ENCODE measurements around the gene XPR1. TPM values are rescaled to one million over a fixed set of nuclear protein-coding genes. Genes with fewer than 3 reads are reported as not detected.

Gene XPR1
- total RNA-seq, 4 donors from 2014 or later, result 7.8 to 119 (median 75.3) TPM

DNA sequence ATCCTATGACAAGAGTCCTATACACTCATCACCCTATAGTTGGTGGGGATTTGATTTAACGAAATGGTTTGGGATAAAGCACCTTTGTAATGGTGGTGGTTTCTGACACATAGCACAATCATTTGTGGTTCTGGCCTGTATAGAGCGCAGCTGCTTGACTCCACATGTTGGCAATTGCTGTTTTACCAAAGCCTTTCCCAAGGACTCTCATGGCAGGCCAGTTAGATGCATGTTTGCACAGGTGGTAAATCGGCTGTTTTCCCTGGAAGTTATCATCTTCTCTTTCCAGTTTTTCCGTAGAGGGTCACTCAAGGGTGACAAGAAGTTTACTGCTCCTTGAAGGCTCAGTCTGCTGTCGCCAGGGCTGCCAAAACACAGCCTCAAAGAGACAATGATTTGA lies 17.1 kb upstream of the XPR1 start:
- no peak for DNase-seq
- Histone ChIP-seq H3K27me3 (no peaks in the 10 kb centered on the region), H3K4me1 (no peaks in the 10 kb centered on the region), H3K9me3 (no peaks in the 10 kb centered on the region), H3K4me3 (no peak overlapping the region), H3K27ac (no peak overlapping the region), H3K36me3 (no peaks in the 10 kb centered on the region)
- whole genome bisulfite sequencing, 2 donors (ENCODE audit: low coverage in 1 of 2), result 58% methylated on average over 5 of the region's 5 CpGs; no CpG with 5 or more reads in 1 of the 2 donors
- in situ Hi-C loops (cut with MboI; ENCODE audit: low pct_ligation_motif_present in 1 of 4, low pct_unique_long_range_greater_than_20kb in 1 of 4, low sequenced_read_pairs in 3 of 4), result no loop called here
- no peak for TF ChIP-seq POLR2A (IDR thresholded peaks at IDR 0.05)
- TF ChIP-seq, protein P1, sequence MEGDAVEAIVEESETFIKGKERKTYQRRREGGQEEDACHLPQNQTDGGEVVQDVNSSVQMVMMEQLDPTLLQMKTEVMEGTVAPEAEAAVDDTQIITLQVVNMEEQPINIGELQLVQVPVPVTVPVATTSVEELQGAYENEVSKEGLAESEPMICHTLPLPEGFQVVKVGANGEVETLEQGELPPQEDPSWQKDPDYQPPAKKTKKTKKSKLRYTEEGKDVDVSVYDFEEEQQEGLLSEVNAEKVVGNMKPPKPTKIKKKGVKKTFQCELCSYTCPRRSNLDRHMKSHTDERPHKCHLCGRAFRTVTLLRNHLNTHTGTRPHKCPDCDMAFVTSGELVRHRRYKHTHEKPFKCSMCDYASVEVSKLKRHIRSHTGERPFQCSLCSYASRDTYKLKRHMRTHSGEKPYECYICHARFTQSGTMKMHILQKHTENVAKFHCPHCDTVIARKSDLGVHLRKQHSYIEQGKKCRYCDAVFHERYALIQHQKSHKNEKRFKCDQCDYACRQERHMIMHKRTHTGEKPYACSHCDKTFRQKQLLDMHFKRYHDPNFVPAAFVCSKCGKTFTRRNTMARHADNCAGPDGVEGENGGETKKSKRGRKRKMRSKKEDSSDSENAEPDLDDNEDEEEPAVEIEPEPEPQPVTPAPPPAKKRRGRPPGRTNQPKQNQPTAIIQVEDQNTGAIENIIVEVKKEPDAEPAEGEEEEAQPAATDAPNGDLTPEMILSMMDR (IDR thresholded peaks at IDR 0.05), result no peak
- no peak for TF ChIP-seq POLR2AphosphoS5 (IDR thresholded peaks at IDR 0.05)
- TF ChIP-seq EP300 (IDR thresholded peaks at IDR 0.05; ENCODE audit: low read depth), result no peak
- intact Hi-C loops (cut with DNase I; ENCODE audit: low total_unique reads), result no loop called here

DNA sequence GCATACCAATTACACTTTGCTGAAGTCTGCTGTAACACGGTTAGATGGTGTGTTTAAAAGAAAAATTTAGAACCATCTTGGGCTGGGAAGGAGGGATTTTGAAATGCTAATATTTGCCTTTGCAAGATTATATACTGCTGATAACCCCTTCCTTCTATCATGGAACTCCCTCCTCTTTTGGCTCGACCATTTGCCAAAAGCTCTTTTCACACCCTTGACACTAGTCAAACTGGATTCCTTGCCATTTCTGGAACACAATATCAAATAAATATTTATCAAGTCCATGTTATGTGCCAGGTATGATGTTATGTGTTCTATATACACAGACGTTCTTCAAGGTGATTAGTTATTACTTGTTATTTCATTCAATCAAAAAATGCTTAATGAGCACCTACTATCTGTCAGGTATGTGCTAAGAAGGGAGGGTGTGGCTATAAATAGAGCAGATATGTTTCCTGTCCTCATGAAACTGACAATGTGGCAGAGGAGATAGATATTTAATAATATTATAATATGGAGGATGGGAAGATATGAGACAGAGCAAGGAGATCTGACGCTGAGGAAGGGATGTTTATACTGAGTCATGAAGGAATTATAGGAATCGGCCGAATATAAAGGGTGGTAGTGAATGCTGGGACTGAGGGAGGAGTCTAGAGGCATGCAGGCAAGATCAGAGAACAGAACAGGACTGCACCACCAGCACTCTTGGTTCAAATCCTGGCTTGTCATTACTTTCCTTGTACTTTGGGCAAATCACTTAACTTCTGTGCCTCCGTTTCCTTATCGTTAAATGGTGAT lies 16.1 kb upstream of the XPR1 start:
- 61 to 68% methylated on average over 6 to 8 of the region's 8 CpGs for WGBS, 2 donors (ENCODE audit: low coverage in 1 of 2)
- no peaks in the 10 kb centered on the region for H3K9me3 ChIP-seq
- no peak overlapping the region for H3K4me3 ChIP-seq
- no peak for DNase-seq
- in situ Hi-C loops (cut with MboI; ENCODE audit: low pct_ligation_motif_present in 1 of 4, low pct_unique_long_range_greater_than_20kb in 1 of 4, low sequenced_read_pairs in 3 of 4), result no loop called here
- no peaks in the 10 kb centered on the region for H3K4me1 ChIP-seq
- H3K36me3 ChIP-seq, result no peaks in the 10 kb centered on the region
- no peak overlapping the region for H3K27ac ChIP-seq
- intact Hi-C loops (cut with DNase I; ENCODE audit: low total_unique reads), result no loop called here
- TF ChIP-seq, protein P1 (IDR thresholded peaks at IDR 0.05), result no peak
- TF ChIP-seq POLR2AphosphoS5 (IDR thresholded peaks at IDR 0.05) (no peak), POLR2A (IDR thresholded peaks at IDR 0.05) (no peak), EP300 (IDR thresholded peaks at IDR 0.05; ENCODE audit: low read depth) (no peak)
- no peaks in the 10 kb centered on the region for H3K27me3 ChIP-seq

DNA sequence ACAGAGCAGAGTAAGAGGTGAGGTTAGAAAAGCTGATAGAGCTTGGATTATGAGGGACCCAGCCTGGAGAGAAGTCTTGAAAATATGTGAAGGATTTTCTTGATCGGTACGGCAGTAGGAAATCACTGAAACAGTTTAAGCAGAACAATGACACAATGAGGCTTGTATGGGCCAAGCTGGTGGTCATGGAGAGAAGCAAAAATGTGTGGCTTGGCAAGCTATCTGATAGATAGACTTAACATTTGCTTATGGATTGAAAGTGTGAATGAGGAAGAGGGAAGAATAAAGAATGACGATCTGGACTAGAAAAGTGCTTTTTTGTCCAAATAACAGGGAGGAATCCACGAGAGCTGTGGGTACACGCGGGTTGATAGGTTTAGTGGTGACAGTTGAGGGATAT lies 15.4 kb upstream of the XPR1 start:
- 67 to 80% methylated on average over 6 of the region's 6 CpGs for WGBS, 2 donors (ENCODE audit: low coverage in 1 of 2)
- Histone ChIP-seq H3K4me1 (no peaks in the 10 kb centered on the region), H3K27ac (no peak overlapping the region)

DNA sequence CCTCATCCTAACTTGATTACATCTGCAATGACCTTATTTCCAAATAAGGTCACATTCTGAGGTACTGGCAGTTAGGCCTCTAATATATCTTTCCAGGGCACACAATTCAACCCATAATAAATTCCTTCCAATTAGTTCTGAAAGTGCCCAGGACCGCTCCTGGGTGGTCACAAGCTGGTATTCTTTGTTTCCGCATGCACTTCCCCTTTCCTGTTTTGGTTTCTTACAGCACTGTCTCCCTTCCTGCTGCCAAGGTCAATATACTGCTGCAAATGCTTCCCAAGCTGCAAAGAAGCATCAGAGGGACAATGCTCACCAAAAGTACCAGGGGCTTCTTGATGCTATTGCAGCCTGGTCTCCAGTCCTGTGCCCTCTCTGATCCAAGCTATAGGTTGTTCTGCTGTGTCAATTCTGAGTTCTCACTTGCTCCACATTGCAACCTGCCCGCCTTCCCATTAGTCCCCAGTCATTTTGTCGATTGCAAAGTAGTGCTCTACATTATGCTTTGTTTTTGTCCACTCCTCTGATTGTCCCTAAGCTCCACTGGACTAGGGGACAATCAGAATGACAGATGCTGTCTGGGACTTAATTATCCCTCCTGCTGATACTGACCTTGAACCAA lies 13.9 kb upstream of the XPR1 start:
- Histone ChIP-seq H3K27ac (no peak overlapping the region), H3K9me3 (no peaks in the 10 kb centered on the region), H3K4me1 (no peaks in the 10 kb centered on the region), H3K36me3 (no peaks in the 10 kb centered on the region), H3K27me3 (no peaks in the 10 kb centered on the region), H3K4me3 (no peak overlapping the region)
- in situ Hi-C loops (cut with MboI; ENCODE audit: low pct_ligation_motif_present in 1 of 4, low pct_unique_long_range_greater_than_20kb in 1 of 4, low sequenced_read_pairs in 3 of 4) (no loop called here), intact Hi-C loops (cut with DNase I; ENCODE audit: low total_unique reads) (no loop called here)
- 89 to 100% methylated on average over 1 to 4 of the region's 4 CpGs for WGBS, 2 donors (ENCODE audit: low coverage in 1 of 2)
- no peak for TF ChIP-seq EP300 (IDR thresholded peaks at IDR 0.05; ENCODE audit: low read depth)
- TF ChIP-seq, protein P1 (IDR thresholded peaks at IDR 0.05), result no peak
- TF ChIP-seq POLR2A (IDR thresholded peaks at IDR 0.05), result no peak
- no peak for TF ChIP-seq POLR2AphosphoS5 (IDR thresholded peaks at IDR 0.05)
- no peak for DNase-seq

More for the DNA sequence above, 15.4 kb upstream of the XPR1 start:
- in situ Hi-C loops (cut with MboI; ENCODE audit: low pct_ligation_motif_present in 1 of 4, low pct_unique_long_range_greater_than_20kb in 1 of 4, low sequenced_read_pairs in 3 of 4), result no loop called here
- H3K36me3 ChIP-seq, result no peaks in the 10 kb centered on the region
- no peak for TF ChIP-seq EP300 (IDR thresholded peaks at IDR 0.05; ENCODE audit: low read depth)
- no peak for TF ChIP-seq POLR2A (IDR thresholded peaks at IDR 0.05)
- TF ChIP-seq, protein P1 (IDR thresholded peaks at IDR 0.05), result no peak
- TF ChIP-seq POLR2AphosphoS5 (IDR thresholded peaks at IDR 0.05), result no peak
- intact Hi-C loops (cut with DNase I; ENCODE audit: low total_unique reads), result no loop called here
- H3K4me3 ChIP-seq, result no peak overlapping the region
- DNase-seq, result no peak
- no peaks in the 10 kb centered on the region for H3K9me3 ChIP-seq
- no peaks in the 10 kb centered on the region for H3K27me3 ChIP-seq

All from transverse colon (tissue), 4 donors.